Testis (tissue), 3 donors: ENCODE measurements around the gene BPIFA1. TPM values are rescaled to one million over a fixed set of nuclear protein-coding genes. Genes with fewer than 3 reads are reported as not detected.

Experiments
- DNase-seq: peaks from one replicate; pipeline ENCODE4 v3.0.0-alpha.2; 2019
- H3K27ac ChIP-seq, 2 donors: fragments of 200-600 bp; sonication (generic); one replicate each; pipeline ENCODE4 v1.5.1; 2019
- H3K27me3 ChIP-seq: fragments of 200-600 bp; sonication (generic); one replicate; pipeline ENCODE4 v1.5.1; 2019
- H3K36me3 ChIP-seq: fragments of 200-600 bp; sonication (generic); one replicate; pipeline ENCODE4 v1.5.1; 2017; ENCODE audit warnings: low read depth; ENCODE audit errors: missing control alignments
- H3K4me1 ChIP-seq: fragments of 200-600 bp; sonication (generic); one replicate; pipeline ENCODE4 v1.5.1; 2019
- H3K4me3 ChIP-seq, 2 donors: fragments of 200-600 bp; sonication (generic); one replicate each; pipeline ENCODE4 v1.5.1; 2017 to 2019
- H3K9me3 ChIP-seq: fragments of 200-600 bp; sonication (generic); one replicate; pipeline ENCODE4 v1.5.1; 2017
- POLR2A ChIP-seq: fragments of 450-650 bp; IDR thresholded peaks from one replicate; pipeline ENCODE4 v1.6.1; 2017; ENCODE audit warnings: antibody characterized with exemption, mild to moderate bottlenecking, moderate library complexity
- WGBS, 2 donors: methylation state at CpG; one replicate each; pipeline ENCODE4 v1.1.5; 2018; 5-methylcytosine and 5-hydroxymethylcytosine counted together
- intact Hi-C: fragments of 100-400 bp; cut with DNase I; formaldehyde crosslinking; loops from one replicate; pipeline ENCODE4 v1.15.1; 2023; ENCODE audit warnings: low total_unique reads
- polyA plus RNA-seq: library from polyadenylated mRNA; stranded (reverse); fragments of 350-450 nt; fragmentation: Illumina TruSeq; extraction: RNeasy Lipid Tissue Mini Kit (QIAGEN cat#74804); gene quantifications from one replicate; pipeline ENCODE4 v1.2.3, GENCODE V29; 2014; ENCODE audit warnings: low read depth, low replicate concordance; ENCODE audit not compliant: insufficient read depth
- total RNA-seq, 2 donors: library from RNA; depleted of rRNA; stranded (reverse); fragments of >200 nt; gene quantifications; one replicate each; pipeline ENCODE4 v1.2.3, GENCODE V29; 2016
- TF ChIP-seq, protein P1 (sequence below), 3 experiments: fragments of 450-650 bp in 2 of 3; fragments of 200-600 bp in 1 of 3; sonication (generic) in 1 of 3; IDR thresholded peaks; one replicate each; pipeline ENCODE4 v1.5.1; 2016 to 2019; ENCODE audit warnings: antibody characterized with exemption in 3 of 3, mild to moderate bottlenecking in 2 of 3, moderate library complexity in 1 of 3

Gene BPIFA1
- total and polyA plus RNA-seq, 3 donors from 2014 or later: 1.6 TPM; not detected in 2

DNA sequence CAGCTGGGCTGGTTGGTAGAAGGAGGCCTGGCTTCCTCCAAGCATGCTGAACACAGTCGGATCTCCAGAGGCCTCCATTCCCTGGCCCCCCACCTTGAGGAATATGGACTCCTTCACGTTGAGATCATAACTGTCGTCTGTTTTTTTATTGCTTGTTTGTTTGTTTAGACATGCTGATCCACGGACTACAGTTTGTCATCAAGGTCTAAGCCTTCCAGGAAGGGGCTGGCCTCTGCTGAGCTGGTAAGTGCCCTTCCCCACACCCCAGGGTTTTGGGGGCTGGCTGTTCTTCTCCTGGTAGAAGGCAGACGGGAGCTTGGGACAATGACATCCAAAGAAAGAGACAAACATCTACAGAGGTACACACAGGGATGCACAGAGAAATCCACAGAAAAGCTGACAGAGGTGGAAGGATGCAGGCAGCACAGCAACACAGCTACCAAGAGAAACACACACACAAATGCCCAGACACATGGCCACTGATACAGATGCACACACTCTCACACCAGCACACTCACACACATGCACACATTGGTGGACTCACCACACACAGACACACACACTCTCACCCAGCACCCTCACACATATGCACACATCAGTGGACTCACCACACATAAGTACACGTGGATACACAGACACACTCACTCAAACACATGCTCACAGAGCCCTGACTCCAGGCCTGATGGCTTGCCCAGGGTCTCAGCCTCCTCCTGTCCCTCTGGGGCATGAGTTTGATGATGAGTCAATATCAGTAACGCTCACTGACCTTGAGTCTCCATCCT is 6.7 kb downstream of the BPIFA1 start:
- intact Hi-C loops: no loop called here
- no peaks in the 10 kb centered on the region for H3K27me3 ChIP-seq
- H3K4me1 ChIP-seq: no peaks in the 10 kb centered on the region
- WGBS, 2 donors: 56 to 66% methylated on average over 7 of the region's 7 CpGs
- no peak overlapping the region for H3K4me3 ChIP-seq
- H3K36me3 ChIP-seq: no peaks in the 10 kb centered on the region
- TF ChIP-seq, protein P1, sequence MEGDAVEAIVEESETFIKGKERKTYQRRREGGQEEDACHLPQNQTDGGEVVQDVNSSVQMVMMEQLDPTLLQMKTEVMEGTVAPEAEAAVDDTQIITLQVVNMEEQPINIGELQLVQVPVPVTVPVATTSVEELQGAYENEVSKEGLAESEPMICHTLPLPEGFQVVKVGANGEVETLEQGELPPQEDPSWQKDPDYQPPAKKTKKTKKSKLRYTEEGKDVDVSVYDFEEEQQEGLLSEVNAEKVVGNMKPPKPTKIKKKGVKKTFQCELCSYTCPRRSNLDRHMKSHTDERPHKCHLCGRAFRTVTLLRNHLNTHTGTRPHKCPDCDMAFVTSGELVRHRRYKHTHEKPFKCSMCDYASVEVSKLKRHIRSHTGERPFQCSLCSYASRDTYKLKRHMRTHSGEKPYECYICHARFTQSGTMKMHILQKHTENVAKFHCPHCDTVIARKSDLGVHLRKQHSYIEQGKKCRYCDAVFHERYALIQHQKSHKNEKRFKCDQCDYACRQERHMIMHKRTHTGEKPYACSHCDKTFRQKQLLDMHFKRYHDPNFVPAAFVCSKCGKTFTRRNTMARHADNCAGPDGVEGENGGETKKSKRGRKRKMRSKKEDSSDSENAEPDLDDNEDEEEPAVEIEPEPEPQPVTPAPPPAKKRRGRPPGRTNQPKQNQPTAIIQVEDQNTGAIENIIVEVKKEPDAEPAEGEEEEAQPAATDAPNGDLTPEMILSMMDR (IDR thresholded peaks at IDR 0.05): no peak
- TF ChIP-seq POLR2A: no peak
- no peak overlapping the region for H3K27ac ChIP-seq
- no peak for DNase-seq
- H3K9me3 ChIP-seq: no peaks in the 10 kb centered on the region

DNA sequence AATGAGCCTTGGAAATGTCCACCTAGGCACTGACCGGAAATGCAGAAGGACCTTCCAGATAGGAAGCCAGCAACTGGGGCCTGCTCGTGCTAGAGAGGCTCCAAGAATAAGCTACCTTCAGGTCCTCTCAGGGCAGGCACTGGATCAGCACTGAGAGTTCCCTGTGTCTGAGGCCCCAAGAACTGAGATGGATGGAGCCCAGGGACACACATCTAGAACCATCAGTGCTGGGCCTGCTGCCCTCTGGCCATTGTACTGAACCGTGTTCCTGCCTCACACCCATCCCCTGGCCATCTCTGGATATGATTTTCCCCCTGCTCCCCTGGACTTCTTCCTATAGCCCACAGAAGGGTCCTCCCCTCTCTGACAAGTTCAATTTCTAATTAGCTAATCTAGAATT is 10.3 kb downstream of the BPIFA1 start:
- intact Hi-C loops: no loop called here
- H3K27ac ChIP-seq: no peak overlapping the region

DNA sequence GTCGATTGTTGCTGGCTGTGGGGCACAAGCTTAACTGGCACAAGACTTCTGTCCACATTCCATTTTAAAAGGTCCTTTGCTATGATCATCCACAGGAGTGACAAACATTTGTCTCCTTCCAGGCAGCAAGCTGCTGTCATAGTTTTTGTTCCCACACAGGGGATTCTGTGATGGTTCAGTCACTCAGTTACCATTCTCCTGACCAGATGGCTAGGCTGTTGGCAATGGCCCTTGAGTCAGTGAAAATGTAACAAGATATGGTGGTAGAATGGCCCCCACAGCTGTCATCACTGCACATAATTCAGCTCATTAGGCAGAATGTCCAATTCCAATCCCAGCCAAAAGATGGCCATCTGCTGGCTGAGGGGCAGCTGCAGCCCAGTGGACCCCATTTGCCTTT is 13.7 kb downstream of the BPIFA1 start:
- Histone ChIP-seq H3K27ac (no peak overlapping the region), H3K27me3 (no peaks in the 10 kb centered on the region), H3K4me3 (no peak overlapping the region), H3K36me3 (no peaks in the 10 kb centered on the region), H3K9me3 (no peaks in the 10 kb centered on the region), H3K4me1 (no peaks in the 10 kb centered on the region)
- TF ChIP-seq, protein P1 (IDR thresholded peaks at IDR 0.05): no peak
- TF ChIP-seq POLR2A: no peak
- no peak for DNase-seq
- intact Hi-C loops: no loop called here
- 96 to 100% methylated on average over 1 of the region's 1 CpG for WGBS, 2 donors

More for the DNA sequence above, 10.3 kb downstream of the BPIFA1 start:
- no peak overlapping the region for H3K4me3 ChIP-seq
- no peak for DNase-seq
- H3K4me1 ChIP-seq: no peaks in the 10 kb centered on the region
- H3K36me3 ChIP-seq: no peaks in the 10 kb centered on the region
- H3K9me3 ChIP-seq: no peaks in the 10 kb centered on the region
- WGBS, 2 donors: 57 to 60% methylated on average over 1 to 3 of the region's 3 CpGs
- H3K27me3 ChIP-seq: no peaks in the 10 kb centered on the region
- TF ChIP-seq, protein P1 (IDR thresholded peaks at IDR 0.05): no peak
- TF ChIP-seq POLR2A: no peak

DNA sequence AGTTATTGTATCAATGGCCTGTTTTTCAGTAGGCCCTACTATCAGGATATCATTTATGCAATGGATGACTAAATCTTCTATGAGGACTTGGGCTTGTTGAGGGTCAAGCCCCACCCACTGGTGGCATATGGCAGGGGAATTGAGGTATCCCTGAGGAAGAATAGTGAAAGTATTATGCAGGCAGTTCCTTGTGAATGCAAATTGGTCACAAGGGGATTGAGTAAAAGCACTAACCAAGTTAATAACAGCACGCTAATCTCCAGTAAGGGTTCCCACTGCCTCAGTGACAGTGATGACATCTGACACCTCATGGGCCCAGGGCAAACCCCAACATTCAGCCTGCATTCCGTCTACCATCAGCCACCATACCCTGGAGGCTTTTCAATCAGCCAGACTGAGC is 14.9 kb downstream of the BPIFA1 start:
- H3K36me3 ChIP-seq: no peaks in the 10 kb centered on the region
- H3K4me1 ChIP-seq: no peaks in the 10 kb centered on the region
- no peaks in the 10 kb centered on the region for H3K9me3 ChIP-seq
- intact Hi-C loops: no loop called here
- no peaks in the 10 kb centered on the region for H3K27me3 ChIP-seq
- no peak overlapping the region for H3K4me3 ChIP-seq
- H3K27ac ChIP-seq: no peak overlapping the region
- no peak for TF ChIP-seq POLR2A
- TF ChIP-seq, protein P1 (IDR thresholded peaks at IDR 0.05): no peak
- 47 to 57% methylated on average over 2 of the region's 2 CpGs for WGBS, 2 donors
- DNase-seq: no peak

DNA sequence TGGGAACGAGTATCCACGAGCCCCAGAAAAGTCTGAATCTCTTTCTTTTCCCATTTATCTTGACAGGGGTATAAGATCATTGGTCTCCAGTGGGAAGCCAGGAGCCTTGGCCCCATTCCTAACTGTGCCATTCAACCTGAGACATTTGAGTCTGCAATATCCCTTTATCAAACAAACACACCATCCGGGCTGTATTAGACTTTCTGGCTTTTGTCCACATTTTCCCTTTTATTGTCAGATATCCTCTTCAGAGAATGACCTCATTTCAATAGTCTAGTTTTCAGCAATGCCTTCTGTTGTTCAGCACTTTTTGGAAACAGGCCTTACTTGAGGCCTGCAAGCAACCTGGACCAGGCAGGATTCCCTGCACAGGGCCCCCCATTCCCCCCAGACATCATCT is 15.7 kb downstream of the BPIFA1 start:
- Histone ChIP-seq H3K4me3 (no peak overlapping the region), H3K4me1 (no peaks in the 10 kb centered on the region), H3K27me3 (no peaks in the 10 kb centered on the region), H3K9me3 (no peaks in the 10 kb centered on the region), H3K27ac (no peak overlapping the region), H3K36me3 (no peaks in the 10 kb centered on the region)
- intact Hi-C loops: no loop called here
- 64 to 74% methylated on average over 3 of the region's 3 CpGs for WGBS, 2 donors
- DNase-seq: no peak
- TF ChIP-seq, protein P1 (IDR thresholded peaks at IDR 0.05): no peak
- TF ChIP-seq POLR2A: no peak
